ENCODE results near the gene COG5.
A peak's percentile ranks its signal among the peaks of the same experiment; 100 is the strongest.

The COG5 gene

GRCh38 chr7:107563775-107564552, at the start of gene COG5, which contains the start of gene DUS4L:
COG5 (minus strand) TSS chr7:107563920; CDS start chr7:107563896, 24 bp downstream.
DUS4L (plus strand) TSS chr7:107563971; CDS start chr7:107567071, 3,100 bp downstream.
- peak; percentile 90 for DNase-seq

- DNase-seq, result no peak
These were observed 49.7 kb upstream of the COG5 start for GRCh38 chr7:107613439-107613838.

GRCh38 chr7:107610323-107610722, 46.6 kb upstream of the COG5 start:
- DNase-seq, result no peak

- no peak for DNase-seq
These were observed 46.1 kb upstream of the COG5 start for GRCh38 chr7:107609811-107610261.

GRCh38 chr7:107606303-107606702, 42.6 kb upstream of the COG5 start:
- no peak for DNase-seq

GRCh38 chr7:107605218-107605815, 41.6 kb upstream of the COG5 start:
- DNase-seq, result no peak

GRCh38 chr7:107600816-107601215, 37.1 kb upstream of the COG5 start:
- no peak for DNase-seq

- no peak for DNase-seq
These were observed 35.5 kb upstream of the COG5 start for GRCh38 chr7:107599262-107599661.

GRCh38 chr7:107597953-107598352, 34.2 kb upstream of the COG5 start:
- no peak for DNase-seq

- no peak for DNase-seq
These were observed 33.8 kb upstream of the COG5 start for GRCh38 chr7:107597582-107597916.

- no peak for DNase-seq
These were observed 33.3 kb upstream of the COG5 start for GRCh38 chr7:107596881-107597581.

- no peak for DNase-seq
These were observed 31.4 kb upstream of the COG5 start for GRCh38 chr7:107594961-107595737.

- no peak for DNase-seq
These were observed 29.3 kb upstream of the COG5 start for GRCh38 chr7:107593025-107593410.

GRCh38 chr7:107592361-107593024, 28.8 kb upstream of the COG5 start:
- no peak for DNase-seq

GRCh38 chr7:107591421-107591820, 27.7 kb upstream of the COG5 start:
- no peak for DNase-seq

GRCh38 chr7:107588529-107589130, 24.9 kb upstream of the COG5 start:
- DNase-seq, result no peak

- no peak for DNase-seq
These were observed 21.0 kb upstream of the COG5 start for GRCh38 chr7:107584716-107585115.

- no peak for DNase-seq
These were observed 19.2 kb upstream of the COG5 start for GRCh38 chr7:107582875-107583274.

- DNase-seq, result no peak
These were observed 17.8 kb upstream of the COG5 start for GRCh38 chr7:107581387-107582013.

GRCh38 chr7:107580716-107581383, 17.1 kb upstream of the COG5 start:
- DNase-seq, result no peak

Data from left hindlimb (tissue), 1 donor.